Measurements from ENCODE around the gene FBXO27. TPM values are rescaled to one million over a fixed set of nuclear protein-coding genes. Genes with fewer than 3 reads are reported as not detected.

FBXO27 gene
- total and polyA plus RNA-seq, 2 of the 4 experiments (the other 2 are of a cell fraction) = 0.18 to 0.50 TPM

DNA sequence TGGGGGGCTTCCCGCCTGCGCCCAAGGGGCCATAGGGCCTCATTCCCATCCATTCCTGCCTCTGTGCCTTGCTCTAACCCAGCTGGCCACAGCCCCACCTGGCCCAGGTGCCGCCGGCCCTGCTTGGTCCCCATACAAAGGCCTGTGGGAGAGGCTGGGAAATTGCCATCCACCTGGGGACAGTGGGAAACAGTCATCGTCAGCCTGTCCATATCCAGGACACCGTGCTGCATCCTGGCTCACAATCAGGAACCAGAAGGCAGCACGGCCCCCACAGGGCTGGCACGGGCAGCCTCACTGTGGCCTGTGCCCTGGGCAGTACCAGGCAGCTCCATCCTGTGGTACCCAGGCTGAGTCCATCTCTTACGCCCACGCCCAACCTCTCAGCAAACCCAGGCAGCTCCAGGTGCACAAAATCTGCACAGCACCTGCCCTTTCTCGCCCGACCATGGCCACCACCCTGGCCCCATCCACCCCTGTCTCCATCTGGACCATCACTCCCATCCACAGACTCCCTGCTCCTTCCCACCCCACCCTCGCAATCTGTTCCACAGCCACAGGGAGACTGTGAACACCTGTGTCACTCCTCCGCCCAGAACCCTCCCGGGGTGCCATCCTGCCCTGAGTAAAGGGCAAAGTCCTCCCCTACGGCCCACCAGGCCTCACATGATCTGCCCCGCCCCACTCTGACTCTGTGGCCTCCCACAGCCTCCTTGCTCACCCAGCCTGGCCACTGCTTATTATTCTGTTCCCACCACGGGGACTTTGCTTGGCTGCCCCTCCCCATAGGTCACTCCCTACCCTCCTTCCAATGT lies 21.1 kb upstream of the FBXO27 start:
- Histone ChIP-seq H4K5ac (ENCODE audit: low read depth, low read length) (no peak overlapping the region), H4K20me1 (ENCODE audit: insufficient read depth, low read length) (no peaks in the 10 kb centered on the region), H3K56ac (ENCODE audit: extremely low read depth, insufficient read depth, low read length) (no peak overlapping the region), H2BK20ac (ENCODE audit: low read depth, low read length) (no peak overlapping the region), H4K8ac (ENCODE audit: low read depth in 2 of 2, low read length in 2 of 2) (no peak overlapping the region), H3K14ac (replicated peaks; ENCODE audit: low read depth, low read length) (no peak overlapping the region), H3K4me3 (ENCODE audit: insufficient read depth, low read depth, low read length) (no peak overlapping the region), H2AFZ (replicated peaks; ENCODE audit: low read length, poor library complexity) (no peak overlapping the region), H3K18ac (ENCODE audit: low read depth, low read length) (no peak overlapping the region), H3K9me1 (ENCODE audit: insufficient read depth, low read length) (no peaks in the 10 kb centered on the region), H3K36me3 (ENCODE audit: control insufficient read depth, insufficient read depth, low read length) (no peaks in the 10 kb centered on the region), H3K79me1 (ENCODE audit: low read depth in 1 of 2, low read length in 2 of 2) (no peaks in the 10 kb centered on the region), H2AK9ac (replicated peaks; ENCODE audit: low read depth, low read length, poor library complexity) (no peak overlapping the region), H2BK5ac (ENCODE audit: low read depth, low read length, poor library complexity, severe bottlenecking) (no peak overlapping the region), H3K4ac (ENCODE audit: low read depth, low read length) (no peak overlapping the region), H2BK15ac (ENCODE audit: low read depth, low read length) (no peak overlapping the region), H3K9ac (ENCODE audit: low read depth, low read length) (no peak overlapping the region), H3K4me2 (ENCODE audit: low read depth, low read length) (no peak overlapping the region), H3K4me1 (ENCODE audit: control insufficient read depth, insufficient read depth, low read length) (no peaks in the 10 kb centered on the region), H2BK120ac (ENCODE audit: low read depth, low read length) (no peak overlapping the region), H3K23ac (ENCODE audit: low read depth, low read length) (no peak overlapping the region), H3K9me3 (ENCODE audit: control insufficient read depth, insufficient read depth, low read length) (peaks cover 5% of the 10 kb centered on the region), H2AK5ac (ENCODE audit: low read depth, low read length) (no peak overlapping the region), H3K27me3 (ENCODE audit: control insufficient read depth, insufficient read depth, low read length) (peaks cover 3% of the 10 kb centered on the region), H4K91ac (ENCODE audit: insufficient read depth, low read depth, low read length) (no peak overlapping the region), H3K27ac (ENCODE audit: insufficient read depth, low read length) (no peak overlapping the region)
- in situ Hi-C loops (cut with MboI; ENCODE audit: low sequenced_read_pairs) (no loop called here), intact Hi-C loops (cut with micrococcal nuclease) (loop anchor here (2.0 kb wide), 1 partner anchor 57 kb away; no protein-coding TSS in a partner anchor), dilution Hi-C loops (cut with HindIII; ENCODE audit: low sequenced_read_pairs, unreplicated experiment) (no loop called here)
- TF ChIP-seq CHD1 (IDR thresholded peaks at IDR 0.05; ENCODE audit: low read depth, low read length) (no peak), BHLHE40 (IDR thresholded peaks at IDR 0.05; ENCODE audit: low read depth, low read length) (no peak), FOS (IDR thresholded peaks at IDR 0.05; ENCODE audit: low read depth, low read length) (no peak), RFX5 (IDR thresholded peaks at IDR 0.05; ENCODE audit: low read depth, low read length) (no peak), RAD21 (IDR thresholded peaks at IDR 0.05; ENCODE audit: low read length) (no peak), CEBPB (IDR thresholded peaks at IDR 0.05; ENCODE audit: low read depth, low read length) (no peak), RCOR1 (IDR thresholded peaks at IDR 0.05; ENCODE audit: insufficient replicate concordance, low read length) (no peak)
- no TSS peak for BruUV-seq (replicated peaks)
- 50% methylated on average over 9 of the region's 18 CpGs; no CpG with 5 or more reads in 1 of the 2 experiments for WGBS, 2 experiments (ENCODE audit: extremely low coverage in 2 of 2, insufficient read length in 1 of 2)
- ATAC-seq (ENCODE audit: low read depth) = no peak
- ChIA-PET CTCF (no interaction called here), POLR2A (ENCODE audit: unreplicated experiment) (no interaction called here)
- DNase-seq = no peak

Measured in IMR-90 (cell line).